ENCODE measurements around the gene IRF2. TPM values are rescaled to one million over a fixed set of nuclear protein-coding genes. Genes with fewer than 3 reads are reported as not detected.

The IRF2 gene
- polyA plus RNA-seq, 4 donors, result 24.7 to 36.0 (median 33.4) TPM

Other genes starting within 250 kb of the IRF2 start
- gene CASP3, start 174.9 kb upstream of the IRF2 start, polyA plus RNA-seq (ENCODE audit: insufficient read length in 4 of 4), result 10 to 100 TPM; 28.3 to 40.8 (median 34.4) TPM
- gene PRIMPOL, start 175.2 kb upstream of the IRF2 start, polyA plus RNA-seq (ENCODE audit: insufficient read length in 4 of 4), result 10 to 100 TPM; 31.9 to 43.8 (median 34.4) TPM